ENCODE measurements around the gene KLF15.

DNA sequence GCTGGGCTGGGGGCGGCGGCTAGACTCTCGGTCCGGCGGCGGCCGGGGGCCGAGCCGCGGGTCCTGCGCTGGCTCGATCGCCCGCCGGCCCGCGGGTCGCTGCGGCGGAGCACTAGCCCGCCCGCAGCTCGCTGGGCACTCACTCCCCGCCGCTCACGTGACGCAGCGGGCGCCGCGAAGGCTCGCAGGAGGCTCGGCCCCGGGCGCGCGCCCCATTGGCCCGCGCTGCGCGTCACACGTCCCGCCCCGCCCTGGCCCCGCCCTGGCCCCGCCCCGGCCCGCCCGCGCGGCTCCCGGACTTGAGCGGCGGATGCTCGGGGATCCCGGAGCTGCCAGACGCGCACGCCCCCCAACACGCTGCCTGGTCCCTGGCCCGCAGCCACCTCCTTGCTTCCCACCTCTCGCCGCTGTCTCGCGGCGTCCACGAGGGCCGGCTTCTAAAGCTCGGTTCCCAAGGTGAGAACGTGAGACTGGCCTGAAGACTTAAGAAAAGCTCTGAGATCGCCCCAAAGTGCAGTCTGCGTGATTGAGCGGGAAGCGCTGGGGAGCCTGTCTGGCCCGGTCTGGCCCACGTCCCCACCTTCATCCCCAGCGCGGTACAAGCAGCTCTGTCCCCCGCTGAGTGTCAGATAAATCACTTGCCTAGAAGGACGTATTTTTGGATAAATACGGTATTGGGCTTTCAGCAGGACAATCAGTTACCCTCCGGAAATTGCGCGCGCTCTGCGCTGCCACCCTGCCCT is at the start of gene KLF15:
- TF ChIP-seq EZH2 (IDR thresholded peaks at IDR 0.05): no peak
- TF ChIP-seq, protein P1, sequence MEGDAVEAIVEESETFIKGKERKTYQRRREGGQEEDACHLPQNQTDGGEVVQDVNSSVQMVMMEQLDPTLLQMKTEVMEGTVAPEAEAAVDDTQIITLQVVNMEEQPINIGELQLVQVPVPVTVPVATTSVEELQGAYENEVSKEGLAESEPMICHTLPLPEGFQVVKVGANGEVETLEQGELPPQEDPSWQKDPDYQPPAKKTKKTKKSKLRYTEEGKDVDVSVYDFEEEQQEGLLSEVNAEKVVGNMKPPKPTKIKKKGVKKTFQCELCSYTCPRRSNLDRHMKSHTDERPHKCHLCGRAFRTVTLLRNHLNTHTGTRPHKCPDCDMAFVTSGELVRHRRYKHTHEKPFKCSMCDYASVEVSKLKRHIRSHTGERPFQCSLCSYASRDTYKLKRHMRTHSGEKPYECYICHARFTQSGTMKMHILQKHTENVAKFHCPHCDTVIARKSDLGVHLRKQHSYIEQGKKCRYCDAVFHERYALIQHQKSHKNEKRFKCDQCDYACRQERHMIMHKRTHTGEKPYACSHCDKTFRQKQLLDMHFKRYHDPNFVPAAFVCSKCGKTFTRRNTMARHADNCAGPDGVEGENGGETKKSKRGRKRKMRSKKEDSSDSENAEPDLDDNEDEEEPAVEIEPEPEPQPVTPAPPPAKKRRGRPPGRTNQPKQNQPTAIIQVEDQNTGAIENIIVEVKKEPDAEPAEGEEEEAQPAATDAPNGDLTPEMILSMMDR (IDR thresholded peaks at IDR 0.05): no peak

Data from neural progenitor cell (in vitro differentiated cells).